HG02642 (cell line): ENCODE measurements around the gene PRAC2.

Experiments used
- ATAC-seq: cut with Tn5 transposase; IDR thresholded peaks from one replicate; pipeline ENCODE4 v1.9.1; 2021; ENCODE audit warnings: mild to moderate bottlenecking; ENCODE audit not compliant: unreplicated experiment, poor library complexity

Gene PRAC2

GRCh38 chr17:48732688-48733629 lies 10.0 kb downstream of the PRAC2 start:
- ATAC-seq: no peak

- no peak for ATAC-seq
Observed at GRCh38 chr17:48733632-48734328, 10.8 kb downstream of the PRAC2 start.

GRCh38 chr17:48734333-48735061 lies 11.5 kb downstream of the PRAC2 start:
- ATAC-seq: no peak

GRCh38 chr17:48735062-48735351 lies 12.0 kb downstream of the PRAC2 start:
- no peak for ATAC-seq

GRCh38 chr17:48737330-48738043 lies 14.5 kb downstream of the PRAC2 start:
- ATAC-seq: no peak

GRCh38 chr17:48738424-48738802 lies 15.4 kb downstream of the PRAC2 start:
- ATAC-seq: no peak

- no peak for ATAC-seq
Observed at GRCh38 chr17:48738803-48739526, 16.0 kb downstream of the PRAC2 start.

GRCh38 chr17:48740537-48740936 lies 17.6 kb downstream of the PRAC2 start:
- ATAC-seq: no peak

- no peak for ATAC-seq
Observed at GRCh38 chr17:48745381-48746275, 22.6 kb downstream of the PRAC2 start.

GRCh38 chr17:48746916-48747444 lies 24.0 kb downstream of the PRAC2 start:
- ATAC-seq: no peak

- no peak for ATAC-seq
Observed at GRCh38 chr17:48747445-48748363, 24.7 kb downstream of the PRAC2 start.

- no peak for ATAC-seq
Observed at GRCh38 chr17:48748718-48749566, 26.0 kb downstream of the PRAC2 start.

GRCh38 chr17:48749621-48750553 lies 26.9 kb downstream of the PRAC2 start:
- ATAC-seq: no peak

GRCh38 chr17:48751172-48751571 lies 28.2 kb downstream of the PRAC2 start:
- no peak for ATAC-seq

GRCh38 chr17:48751733-48752398 lies 28.9 kb downstream of the PRAC2 start:
- no peak for ATAC-seq
